GM18861 (cell line): ENCODE results near the gene BUB3.

Experiments used
- ATAC-seq: cut with Tn5 transposase; IDR thresholded peaks from one replicate; pipeline ENCODE4 v1.9.1; 2021; ENCODE audit not compliant: unreplicated experiment

The BUB3 gene

GRCh38 chr10:123202506-123202905 is 48.3 kb downstream of the BUB3 start:
- ATAC-seq, result no peak

GRCh38 chr10:123203393-123204126 is 49.4 kb downstream of the BUB3 start:
- no peak for ATAC-seq

DNA sequence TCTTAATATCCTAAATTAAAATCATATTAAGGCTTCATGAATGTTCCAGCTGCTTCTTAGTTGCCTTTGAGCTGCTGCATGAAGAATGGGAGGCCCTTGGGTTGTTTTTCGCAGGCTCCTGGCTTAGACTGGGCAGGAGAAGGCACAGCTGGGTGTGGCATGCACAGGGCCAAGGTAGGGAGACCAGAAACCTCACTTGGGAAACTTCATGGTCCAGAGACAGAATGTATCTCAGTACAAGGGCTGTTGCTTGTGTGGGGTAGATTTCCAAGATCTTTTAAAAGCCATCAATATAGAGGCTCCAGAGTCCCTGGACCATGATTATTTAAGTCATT is 49.9 kb downstream of the BUB3 start:
- no peak for ATAC-seq

GRCh38 chr10:123205041-123205440 is 50.8 kb downstream of the BUB3 start:
- ATAC-seq, result no peak

- ATAC-seq, result no peak
Observed at GRCh38 chr10:123212063-123212462, 57.9 kb downstream of the BUB3 start.

DNA sequence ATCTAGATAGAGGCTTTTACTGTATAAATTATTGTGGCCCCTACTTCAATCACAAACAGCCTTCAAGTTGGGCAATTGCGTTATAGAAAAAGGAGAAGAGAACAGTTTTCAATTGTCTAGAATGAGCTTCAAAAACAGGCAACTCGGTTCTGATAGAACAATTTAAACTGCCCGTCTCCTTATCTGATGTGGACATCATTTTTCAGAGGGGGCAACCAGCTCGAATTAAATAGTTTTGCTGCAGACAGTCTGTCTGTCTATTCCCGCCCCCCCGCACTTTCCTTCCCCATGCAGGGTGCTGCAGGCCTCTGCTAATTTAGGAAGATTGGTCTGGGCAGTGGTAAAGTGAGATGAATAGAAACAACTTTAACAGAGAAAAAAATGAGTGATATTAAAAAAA is 58.4 kb downstream of the BUB3 start:
- ATAC-seq, result no peak

- no peak for ATAC-seq
Observed at GRCh38 chr10:123213192-123213591, 59.0 kb downstream of the BUB3 start.
